GM21423 (cell line): ENCODE data around the gene SUPT16H.
"Not testable (repeated sequence)": the region's sequence is repeated elsewhere in the genome, so short reads cannot be mapped to it uniquely, and the experiment has no call there.

Experiments used
- ATAC-seq: cut with Tn5 transposase; IDR thresholded peaks from one replicate; pipeline ENCODE4 v1.9.1; 2021; ENCODE audit warnings: mild to moderate bottlenecking, moderate library complexity; ENCODE audit not compliant: unreplicated experiment

SUPT16H gene

GRCh38 chr14:21383848-21384493, at the start of gene SUPT16H:
TSS of gene SUPT16H (minus strand) at chr14:21384019. CDS start at chr14:21383927, 92 bp downstream.
- peak; percentile 92 for ATAC-seq

GRCh38 chr14:21431126-21431525, 47.3 kb upstream of the SUPT16H start:
- no peak for ATAC-seq

- no peak for ATAC-seq
Measured at GRCh38 chr14:21428930-21429329, 45.1 kb upstream of the SUPT16H start.

DNA sequence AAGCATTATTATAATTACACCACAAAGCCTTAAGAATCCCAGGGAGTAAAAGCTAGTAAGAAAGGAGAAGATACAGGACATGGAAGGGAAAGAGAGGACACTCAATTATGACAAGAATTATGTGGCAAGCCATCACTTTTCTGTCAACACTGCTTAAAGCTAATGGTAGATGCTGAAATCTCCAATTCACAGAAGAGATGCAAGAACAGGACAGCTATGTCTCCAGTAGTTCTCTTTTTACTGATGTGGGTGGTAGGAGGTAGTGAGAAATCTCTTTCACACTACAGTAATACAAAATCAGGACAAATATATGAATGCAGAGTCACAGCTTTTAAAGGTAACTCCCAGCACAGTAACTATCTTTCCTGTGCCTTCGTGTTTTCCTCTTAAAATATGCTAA, 42.9 kb upstream of the SUPT16H start:
- no peak for ATAC-seq

DNA sequence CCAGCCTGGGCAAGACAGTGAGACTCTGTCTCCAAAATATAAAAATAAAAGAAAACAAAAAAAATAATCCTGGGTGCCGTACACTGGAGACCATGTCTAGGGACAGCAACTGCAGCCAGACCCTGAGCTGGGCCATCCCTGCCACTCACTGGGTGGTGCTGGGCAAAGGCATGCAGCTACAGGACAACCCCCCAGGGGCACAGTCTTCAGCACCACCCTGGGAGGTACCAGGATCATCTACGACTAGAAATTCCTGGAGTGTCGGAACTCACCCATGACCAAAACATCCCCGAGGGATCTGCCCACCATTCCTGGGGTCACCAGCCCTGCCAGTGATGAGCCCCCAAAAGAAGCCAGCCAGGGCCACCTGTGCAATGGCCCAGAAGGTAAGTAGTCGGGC, 35.7 kb upstream of the SUPT16H start:
- no peak for ATAC-seq

DNA sequence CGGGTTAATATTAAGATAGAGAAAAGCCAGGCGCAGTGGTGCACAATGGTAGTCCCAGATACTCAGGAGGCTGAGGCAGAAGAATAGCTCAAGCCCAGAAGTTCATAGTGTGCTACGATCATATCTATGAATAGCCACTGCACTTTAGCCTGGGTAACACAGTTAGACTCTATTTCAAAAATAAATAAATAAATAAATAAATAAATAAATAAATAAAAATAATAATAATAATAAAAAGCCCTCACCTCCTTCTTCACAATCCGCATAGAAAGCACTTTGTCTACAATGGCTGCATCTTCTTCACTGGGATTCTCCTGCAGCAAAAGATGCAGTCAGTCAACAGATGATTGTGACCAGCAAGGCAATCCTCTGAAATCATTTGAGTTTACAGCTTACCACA, 31.5 kb upstream of the SUPT16H start:
- ATAC-seq = no peak

- ATAC-seq = no peak
Measured at GRCh38 chr14:21414137-21414631, 30.4 kb upstream of the SUPT16H start.

GRCh38 chr14:21408147-21408546, 24.3 kb upstream of the SUPT16H start:
- ATAC-seq = no peak

GRCh38 chr14:21406213-21406612, 22.4 kb upstream of the SUPT16H start:
- ATAC-seq = no peak

- no peak for ATAC-seq
Measured at GRCh38 chr14:21405097-21405496, 21.3 kb upstream of the SUPT16H start.

GRCh38 chr14:21399311-21399870, 15.6 kb upstream of the SUPT16H start:
- ATAC-seq = no peak

DNA sequence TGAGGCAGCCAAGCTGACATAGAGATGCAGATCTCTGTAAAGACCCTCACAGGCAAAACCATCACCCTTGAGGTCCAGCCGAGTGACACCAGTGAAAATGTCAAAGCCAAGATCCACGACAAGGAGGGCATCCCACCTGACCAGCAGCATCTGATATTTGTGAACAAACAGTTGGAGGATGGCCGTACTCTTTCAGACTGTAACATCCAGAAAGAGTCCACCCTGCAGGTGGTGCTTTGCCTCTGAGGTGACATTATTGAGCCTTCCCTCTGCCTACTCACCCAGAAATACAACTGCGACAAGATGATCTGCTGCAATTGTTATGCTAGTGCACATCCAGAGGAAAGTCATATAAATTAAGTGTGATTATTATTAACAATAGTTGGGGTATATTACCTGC, 15.1 kb upstream of the SUPT16H start:
- no peak for ATAC-seq

DNA sequence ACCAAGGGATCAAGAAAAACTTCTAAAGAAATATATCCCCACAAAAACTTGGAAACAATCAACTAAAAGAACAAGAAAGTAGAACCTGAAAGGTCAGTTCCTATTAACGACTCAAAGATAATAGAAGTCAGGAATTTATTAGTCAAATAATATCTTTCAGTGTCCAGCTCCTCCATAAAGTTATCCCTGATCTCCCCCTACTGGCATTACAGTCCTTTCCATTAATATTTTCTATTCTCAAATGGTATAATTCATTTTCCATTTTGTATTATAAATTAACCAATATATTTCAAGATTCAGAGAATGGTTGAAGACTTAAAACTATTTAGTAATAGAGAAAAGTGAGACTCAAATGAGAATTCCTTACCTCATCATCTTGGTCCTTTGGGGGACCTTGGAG, 11.6 kb upstream of the SUPT16H start:
- no peak for ATAC-seq

- no peak for ATAC-seq
Measured at GRCh38 chr14:21385188-21385904, 1.5 kb upstream of the SUPT16H start.

- peak; percentile 15 for ATAC-seq
Measured at GRCh38 chr14:21384494-21384851, 654 bp upstream of the SUPT16H start.

DNA sequence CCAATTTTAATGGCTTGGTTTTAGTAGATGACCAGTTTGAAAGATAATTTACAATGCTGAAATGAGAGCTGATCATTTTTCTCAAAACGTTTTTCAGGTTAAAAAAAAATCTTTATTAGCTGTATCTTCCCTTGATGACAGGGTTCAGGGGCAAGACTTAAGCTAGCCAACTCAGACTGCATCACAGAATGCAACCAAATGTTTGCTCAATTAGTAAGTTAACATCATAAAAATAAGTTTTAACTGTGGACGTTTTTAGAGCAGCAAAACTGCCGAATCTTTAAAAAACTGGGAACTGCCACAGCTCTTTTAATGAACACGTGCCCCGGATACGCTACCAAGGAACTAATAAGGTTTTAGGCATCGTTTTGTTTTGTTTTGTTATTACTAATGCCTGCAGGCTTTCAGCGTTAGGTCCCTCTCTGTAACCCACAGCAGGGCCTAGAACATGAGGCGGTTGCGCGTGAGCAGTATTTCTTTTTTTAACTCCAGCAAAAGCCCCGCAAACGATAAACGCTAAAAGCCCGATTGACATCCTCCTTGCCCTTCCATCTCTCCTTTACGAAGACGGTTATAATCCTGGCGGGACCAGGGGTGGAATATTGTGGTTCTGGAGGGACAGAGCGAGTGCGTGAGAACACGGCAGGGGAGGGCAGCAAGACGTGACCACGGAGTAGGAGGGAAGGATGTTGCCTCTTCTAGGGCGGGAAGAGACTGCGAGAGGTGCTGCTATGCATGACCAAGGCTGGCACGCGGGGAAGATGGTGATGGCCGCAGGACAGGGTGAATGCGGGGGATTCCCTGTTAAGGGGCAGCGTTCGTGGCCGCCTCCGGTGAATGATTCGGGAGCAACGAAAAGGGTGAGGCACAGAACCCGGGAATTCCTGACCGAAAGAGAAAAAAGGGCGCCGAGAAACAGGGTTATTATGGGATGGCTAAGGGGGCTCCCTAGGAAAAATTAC, 652 bp downstream of the SUPT16H start:
- ATAC-seq = no peak

GRCh38 chr14:21382095-21382494, 1.7 kb downstream of the SUPT16H start:
- no peak for ATAC-seq

- no peak for ATAC-seq
Measured at GRCh38 chr14:21379338-21379737, 4.5 kb downstream of the SUPT16H start.

- no peak for ATAC-seq
Measured at GRCh38 chr14:21373980-21374379, 9.8 kb downstream of the SUPT16H start.

GRCh38 chr14:21372814-21373213, 11.0 kb downstream of the SUPT16H start:
- ATAC-seq = not testable (repeated sequence)
